Measurements from ENCODE around the gene ZNF277.

The ZNF277 gene

DNA sequence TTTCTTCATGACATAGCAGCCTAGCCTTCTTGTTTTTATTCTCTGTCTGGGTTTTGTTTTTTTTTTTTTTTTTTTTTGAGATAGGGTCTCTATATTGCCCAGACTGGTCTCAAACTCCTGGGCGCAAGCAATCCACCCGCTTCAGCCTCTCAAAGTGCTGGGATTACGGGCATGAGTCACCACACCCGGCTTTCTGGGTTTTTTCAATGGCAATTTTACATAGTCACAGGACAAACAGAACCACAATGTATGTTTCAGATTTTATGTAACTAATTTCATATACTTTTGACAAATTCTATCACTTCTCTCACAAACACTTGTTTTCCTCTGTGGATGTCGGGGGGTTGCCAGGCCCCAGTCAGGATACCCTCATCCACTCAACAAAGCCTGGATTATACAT, 16.8 kb upstream of the ZNF277 start:
- Histone ChIP-seq H3K4me3 (ENCODE audit: low read length) (no peak overlapping the region), H3K36me3 (ENCODE audit: control insufficient read depth, insufficient read depth, low read length) (no peaks in the 10 kb centered on the region), H3K9me3 (ENCODE audit: control insufficient read depth, low read length) (no peaks in the 10 kb centered on the region), H3K27me3 (ENCODE audit: control insufficient read depth, insufficient read depth, low read length) (no peaks in the 10 kb centered on the region), H3K4me1 (ENCODE audit: control insufficient read depth, insufficient read depth, low read length) (no peaks in the 10 kb centered on the region), H3K9ac (ENCODE audit: low read length) (no peak overlapping the region)

DNA sequence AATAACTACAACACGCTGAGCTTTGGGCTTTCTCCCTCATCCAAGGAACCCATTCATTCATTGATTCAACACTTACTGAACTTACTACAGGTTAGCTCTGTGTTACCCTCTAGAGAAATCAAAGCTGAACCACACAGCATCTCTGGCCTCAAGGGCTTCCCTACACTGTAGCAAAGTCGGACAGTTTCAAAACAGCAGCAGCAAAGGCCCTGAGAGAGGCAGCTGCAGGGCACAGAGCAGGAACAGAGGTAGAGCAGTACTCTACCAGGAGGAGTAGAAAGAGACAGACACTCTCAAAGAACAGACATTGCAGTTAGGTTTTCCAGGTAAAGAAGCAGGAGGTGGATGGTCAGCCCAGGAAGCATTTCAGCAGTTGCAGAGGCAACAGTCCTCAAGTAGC, 16.4 kb upstream of the ZNF277 start:
- Histone ChIP-seq H3K9me3 (ENCODE audit: control insufficient read depth, low read length) (no peaks in the 10 kb centered on the region), H3K4me1 (ENCODE audit: control insufficient read depth, insufficient read depth, low read length) (no peaks in the 10 kb centered on the region), H3K4me3 (ENCODE audit: low read length) (no peak overlapping the region), H3K27me3 (ENCODE audit: control insufficient read depth, insufficient read depth, low read length) (no peaks in the 10 kb centered on the region), H3K9ac (ENCODE audit: low read length) (no peak overlapping the region), H3K36me3 (ENCODE audit: control insufficient read depth, insufficient read depth, low read length) (no peaks in the 10 kb centered on the region)

DNA sequence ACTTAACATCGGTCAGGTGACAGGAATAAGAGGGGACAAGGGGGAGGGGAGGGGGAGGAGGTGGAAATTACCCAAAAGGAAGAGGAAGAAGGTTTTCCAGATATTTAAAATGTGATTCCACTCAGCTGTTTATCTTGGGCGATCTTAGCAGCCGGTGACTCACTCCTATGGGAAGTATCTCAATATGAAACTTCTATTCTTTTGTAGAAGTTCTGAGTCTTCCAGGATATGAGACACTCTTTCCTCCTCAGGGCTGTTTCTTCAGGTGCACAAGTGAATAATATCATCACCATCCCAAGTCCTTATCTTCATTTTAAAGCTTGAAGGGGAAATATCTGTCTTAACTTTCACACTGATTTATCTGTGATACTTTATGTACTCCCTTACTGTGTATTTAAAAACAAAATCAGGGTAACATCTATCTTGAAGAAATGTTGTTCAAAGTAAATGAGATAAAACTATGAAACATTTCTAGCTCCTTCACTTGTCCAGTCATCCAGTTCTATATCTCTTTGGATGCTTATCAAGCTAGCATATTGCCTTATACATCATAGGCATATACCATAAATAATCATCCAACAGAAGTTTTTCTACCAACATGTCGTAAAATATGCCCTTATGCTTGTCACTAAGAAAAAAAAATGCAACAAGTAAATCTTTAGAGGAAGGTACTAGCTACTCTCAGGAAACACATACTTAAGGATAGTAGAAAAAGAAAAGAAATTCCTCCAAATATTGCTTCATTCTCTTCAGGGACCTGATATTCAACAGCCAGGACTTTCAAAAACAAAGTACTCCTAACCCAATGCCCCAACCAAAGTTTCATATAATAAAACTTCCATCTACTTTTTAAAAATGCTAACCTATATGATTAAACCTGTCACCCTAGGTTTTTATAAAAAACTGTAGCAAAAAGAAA, 14.0 kb upstream of the ZNF277 start:
- Histone ChIP-seq H3K9me3 (ENCODE audit: control insufficient read depth, low read length) (no peaks in the 10 kb centered on the region), H3K36me3 (ENCODE audit: control insufficient read depth, insufficient read depth, low read length) (no peaks in the 10 kb centered on the region), H3K9ac (ENCODE audit: low read length) (no peak overlapping the region), H3K27me3 (ENCODE audit: control insufficient read depth, insufficient read depth, low read length) (no peaks in the 10 kb centered on the region), H3K4me3 (ENCODE audit: low read length) (no peak overlapping the region), H3K4me1 (ENCODE audit: control insufficient read depth, insufficient read depth, low read length) (no peaks in the 10 kb centered on the region)

DNA sequence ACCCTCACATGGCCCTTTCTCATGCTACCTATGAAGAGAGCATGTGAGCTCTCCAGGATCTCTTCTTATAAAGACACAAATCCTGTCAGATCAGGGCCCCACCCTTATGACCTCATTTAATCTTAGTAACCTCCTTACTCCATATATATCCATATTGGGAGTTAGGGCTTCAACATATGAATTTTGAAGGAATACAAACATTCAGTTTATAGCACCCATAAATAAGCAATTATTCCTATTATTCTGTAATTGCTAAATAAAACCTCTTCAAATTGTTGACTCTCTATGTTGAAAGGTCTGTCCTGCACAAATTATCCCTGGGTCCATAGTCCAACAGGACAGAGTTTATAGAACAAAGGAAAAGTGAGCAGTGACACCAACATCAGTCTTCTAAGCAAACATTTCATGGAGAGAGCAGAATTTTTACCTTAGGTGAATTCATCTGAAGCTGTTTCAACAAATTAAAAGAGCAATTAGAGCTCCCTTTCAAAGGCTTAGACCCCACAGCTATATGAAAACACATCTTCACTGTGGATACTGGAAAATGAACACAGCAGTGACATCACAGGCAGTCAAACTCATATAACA, 12.5 kb upstream of the ZNF277 start:
- H3K4me1 ChIP-seq (ENCODE audit: control insufficient read depth, insufficient read depth, low read length): no peaks in the 10 kb centered on the region
- H3K9me3 ChIP-seq (ENCODE audit: control insufficient read depth, low read length): no peaks in the 10 kb centered on the region
- H3K27me3 ChIP-seq (ENCODE audit: control insufficient read depth, insufficient read depth, low read length): no peaks in the 10 kb centered on the region
- no peaks in the 10 kb centered on the region for H3K36me3 ChIP-seq (ENCODE audit: control insufficient read depth, insufficient read depth, low read length)
- no peak overlapping the region for H3K9ac ChIP-seq (ENCODE audit: low read length)
- no peak overlapping the region for H3K4me3 ChIP-seq (ENCODE audit: low read length)

DNA sequence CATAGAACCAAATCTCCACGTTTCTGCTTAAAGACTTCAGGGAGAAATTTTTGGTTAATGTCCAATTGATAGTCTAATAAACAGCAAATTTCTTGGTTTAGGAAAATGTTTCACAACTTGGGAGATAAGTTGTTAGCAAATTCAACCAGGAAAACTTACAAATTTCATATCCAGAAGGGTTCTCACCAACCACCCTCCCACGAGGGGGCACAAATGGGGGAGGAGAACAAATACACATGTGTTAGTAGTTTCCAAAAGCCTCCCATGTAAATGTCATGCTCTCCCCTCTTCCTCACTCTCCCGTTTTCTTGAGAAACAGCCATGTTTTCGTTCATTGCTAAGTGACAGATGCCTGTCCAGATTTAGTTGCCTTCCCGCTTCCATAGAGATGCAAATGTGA, 10.8 kb upstream of the ZNF277 start:
- H3K4me1 ChIP-seq (ENCODE audit: control insufficient read depth, insufficient read depth, low read length): no peaks in the 10 kb centered on the region
- no peaks in the 10 kb centered on the region for H3K36me3 ChIP-seq (ENCODE audit: control insufficient read depth, insufficient read depth, low read length)
- no peak overlapping the region for H3K9ac ChIP-seq (ENCODE audit: low read length)
- H3K9me3 ChIP-seq (ENCODE audit: control insufficient read depth, low read length): no peaks in the 10 kb centered on the region
- no peak overlapping the region for H3K4me3 ChIP-seq (ENCODE audit: low read length)
- H3K27me3 ChIP-seq (ENCODE audit: control insufficient read depth, insufficient read depth, low read length): no peaks in the 10 kb centered on the region

DNA sequence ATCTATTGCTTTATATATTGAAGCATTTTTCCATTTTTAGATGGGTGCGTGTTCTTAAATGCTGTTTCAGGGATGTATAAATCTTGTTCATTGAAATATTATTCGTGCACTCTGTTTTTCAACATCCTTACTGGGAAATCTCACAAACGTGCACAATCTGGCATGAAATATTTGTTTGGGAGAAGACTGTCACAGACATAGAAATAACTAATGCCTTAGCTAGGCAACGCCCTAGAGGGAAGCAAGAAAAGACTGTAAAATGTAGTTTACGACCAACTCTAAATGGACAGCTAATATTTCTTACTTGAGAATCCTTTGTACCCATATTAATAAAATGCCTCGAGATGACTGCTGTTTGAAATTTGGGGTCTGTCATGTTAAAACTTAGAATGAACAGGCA, 9.2 kb upstream of the ZNF277 start:
- no peaks in the 10 kb centered on the region for H3K9me3 ChIP-seq (ENCODE audit: control insufficient read depth, low read length)

DNA sequence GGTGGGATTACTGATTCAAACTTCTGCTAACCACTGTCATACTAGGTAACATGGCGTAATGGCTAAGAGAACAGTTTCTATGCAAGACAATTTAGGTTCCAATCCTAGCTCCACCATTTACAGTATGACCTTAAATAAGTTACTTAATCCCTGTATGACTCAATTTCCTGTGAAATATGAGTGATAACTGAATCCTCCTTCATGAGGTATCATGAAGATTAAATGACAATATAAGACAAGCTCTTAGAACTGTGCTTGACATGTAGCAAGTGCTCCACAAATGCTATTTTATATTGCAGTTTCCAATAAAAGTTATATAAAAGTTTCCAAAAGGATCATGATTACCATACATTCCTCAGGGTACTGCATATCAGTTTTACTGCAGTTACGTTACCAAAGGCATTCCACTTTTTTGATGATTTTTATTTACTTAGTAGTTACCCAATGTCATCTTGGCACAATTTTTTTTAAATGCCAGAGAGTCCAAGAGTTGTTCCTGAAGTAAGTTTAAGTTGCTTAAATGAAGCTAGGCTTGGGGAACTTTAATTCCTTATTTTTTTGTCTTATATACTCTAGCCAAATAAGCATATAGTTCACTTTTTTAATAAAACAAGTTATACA, 7.3 kb upstream of the ZNF277 start:
- H3K4me1 ChIP-seq (ENCODE audit: control insufficient read depth, insufficient read depth, low read length): no peaks in the 10 kb centered on the region
- H3K9me3 ChIP-seq (ENCODE audit: control insufficient read depth, low read length): no peaks in the 10 kb centered on the region
- no peaks in the 10 kb centered on the region for H3K36me3 ChIP-seq (ENCODE audit: control insufficient read depth, insufficient read depth, low read length)
- no peak overlapping the region for H3K9ac ChIP-seq (ENCODE audit: low read length)
- peaks cover 11% of the 10 kb centered on the region for H3K27me3 ChIP-seq (ENCODE audit: control insufficient read depth, insufficient read depth, low read length)
- H3K4me3 ChIP-seq (ENCODE audit: low read length): no peak overlapping the region

More for the DNA sequence above, 9.2 kb upstream of the ZNF277 start:
- no peak overlapping the region for H3K9ac ChIP-seq (ENCODE audit: low read length)
- no peak overlapping the region for H3K4me3 ChIP-seq (ENCODE audit: low read length)
- no peaks in the 10 kb centered on the region for H3K27me3 ChIP-seq (ENCODE audit: control insufficient read depth, insufficient read depth, low read length)
- H3K36me3 ChIP-seq (ENCODE audit: control insufficient read depth, insufficient read depth, low read length): no peaks in the 10 kb centered on the region
- H3K4me1 ChIP-seq (ENCODE audit: control insufficient read depth, insufficient read depth, low read length): no peaks in the 10 kb centered on the region

DNA sequence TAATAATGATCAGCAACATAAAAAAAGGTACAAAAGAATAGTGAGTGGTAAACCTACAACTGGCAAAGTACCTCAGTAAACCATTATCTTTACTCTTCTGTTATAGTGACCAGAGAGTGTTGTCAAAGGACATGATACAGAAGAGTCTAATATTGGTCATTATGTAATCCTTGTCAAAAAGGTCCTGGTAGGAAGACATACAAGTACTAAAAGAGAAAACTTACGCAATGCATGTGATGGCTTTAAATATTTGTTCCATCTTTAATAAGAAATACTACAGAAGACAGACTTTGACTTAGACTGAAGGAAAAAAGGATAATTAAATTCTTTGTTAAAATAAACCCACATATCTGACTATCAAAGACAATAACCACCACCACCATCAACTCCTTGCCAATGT, 6.8 kb upstream of the ZNF277 start:
- Histone ChIP-seq H3K4me3 (ENCODE audit: low read length) (no peak overlapping the region), H3K9me3 (ENCODE audit: control insufficient read depth, low read length) (no peaks in the 10 kb centered on the region), H3K9ac (ENCODE audit: low read length) (no peak overlapping the region), H3K27me3 (ENCODE audit: control insufficient read depth, insufficient read depth, low read length) (peaks cover 15% of the 10 kb centered on the region), H3K4me1 (ENCODE audit: control insufficient read depth, insufficient read depth, low read length) (no peaks in the 10 kb centered on the region), H3K36me3 (ENCODE audit: control insufficient read depth, insufficient read depth, low read length) (no peaks in the 10 kb centered on the region)

DNA sequence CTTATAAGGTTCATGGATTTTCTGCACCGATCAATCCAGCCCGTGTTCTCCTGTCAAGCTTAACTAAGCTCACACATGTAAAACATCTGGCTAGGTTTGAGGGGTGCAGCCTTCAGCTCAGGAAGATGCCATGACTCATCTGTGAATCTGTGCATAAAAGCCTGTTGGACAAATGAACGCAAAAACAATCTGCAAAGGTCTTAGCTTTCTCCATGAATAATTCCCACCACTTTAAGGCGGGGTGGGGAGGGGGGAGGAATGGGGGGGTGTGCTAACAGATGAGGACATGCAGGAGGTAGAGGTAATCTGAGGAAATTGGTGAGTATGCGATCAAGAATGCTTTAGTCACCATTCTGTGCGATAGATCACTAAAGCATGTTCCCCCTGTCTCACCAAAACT, 5.1 kb upstream of the ZNF277 start:
- Histone ChIP-seq H3K9me3 (ENCODE audit: control insufficient read depth, low read length) (no peaks in the 10 kb centered on the region), H3K9ac (ENCODE audit: low read length) (no peak overlapping the region), H3K4me1 (ENCODE audit: control insufficient read depth, insufficient read depth, low read length) (peaks cover 10% of the 10 kb centered on the region), H3K4me3 (ENCODE audit: low read length) (no peak overlapping the region), H3K27me3 (ENCODE audit: control insufficient read depth, insufficient read depth, low read length) (peaks cover 27% of the 10 kb centered on the region), H3K36me3 (ENCODE audit: control insufficient read depth, insufficient read depth, low read length) (no peaks in the 10 kb centered on the region)

DNA sequence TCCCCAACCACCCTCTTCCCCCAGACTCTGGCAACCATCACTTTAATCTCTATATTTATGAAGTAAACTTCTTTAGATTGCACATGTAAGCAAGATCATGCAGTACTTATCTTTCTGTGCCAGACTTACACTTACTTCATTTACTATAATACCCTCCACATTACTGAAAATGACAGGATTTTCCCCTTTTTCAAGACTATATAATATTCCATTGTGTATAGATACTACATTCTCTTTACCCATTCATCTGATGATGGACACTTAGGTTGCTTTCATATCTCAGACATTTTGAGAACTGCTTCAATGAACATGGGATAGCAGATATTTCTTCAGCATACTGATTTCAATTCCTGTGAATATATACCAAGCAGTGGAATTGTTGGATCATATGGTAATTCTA, 4.7 kb upstream of the ZNF277 start:
- Histone ChIP-seq H3K9me3 (ENCODE audit: control insufficient read depth, low read length) (no peaks in the 10 kb centered on the region), H3K9ac (ENCODE audit: low read length) (no peak overlapping the region), H3K4me1 (ENCODE audit: control insufficient read depth, insufficient read depth, low read length) (peaks cover 10% of the 10 kb centered on the region), H3K27me3 (ENCODE audit: control insufficient read depth, insufficient read depth, low read length) (peaks cover 27% of the 10 kb centered on the region), H3K36me3 (ENCODE audit: control insufficient read depth, insufficient read depth, low read length) (no peaks in the 10 kb centered on the region), H3K4me3 (ENCODE audit: low read length) (no peak overlapping the region)

DNA sequence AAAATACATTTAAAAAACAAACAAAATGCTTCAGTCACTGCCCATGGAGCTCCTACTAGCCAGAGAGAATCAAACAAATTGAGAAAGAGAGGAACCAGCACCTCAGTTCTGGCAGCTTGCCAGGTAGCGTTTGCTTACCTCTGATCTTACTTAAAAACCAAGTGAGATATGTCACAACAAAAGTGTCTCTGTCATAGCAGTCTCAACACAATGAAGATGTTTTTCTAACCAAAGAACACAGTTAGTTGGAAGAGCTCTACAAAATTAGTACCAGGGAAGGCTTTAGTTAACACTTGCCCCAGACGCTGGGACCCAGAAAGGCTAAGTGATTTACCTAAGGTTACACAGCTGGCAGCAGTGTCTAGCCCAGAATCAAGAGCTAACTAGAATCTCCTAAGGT, 3.7 kb upstream of the ZNF277 start:
- H3K36me3 ChIP-seq (ENCODE audit: control insufficient read depth, insufficient read depth, low read length): no peaks in the 10 kb centered on the region
- H3K9ac ChIP-seq (ENCODE audit: low read length): no peak overlapping the region
- H3K4me1 ChIP-seq (ENCODE audit: control insufficient read depth, insufficient read depth, low read length): peaks cover 10% of the 10 kb centered on the region
- H3K27me3 ChIP-seq (ENCODE audit: control insufficient read depth, insufficient read depth, low read length): peaks cover 27% of the 10 kb centered on the region
- H3K9me3 ChIP-seq (ENCODE audit: control insufficient read depth, low read length): no peaks in the 10 kb centered on the region
- H3K4me3 ChIP-seq (ENCODE audit: low read length): no peak overlapping the region

DNA sequence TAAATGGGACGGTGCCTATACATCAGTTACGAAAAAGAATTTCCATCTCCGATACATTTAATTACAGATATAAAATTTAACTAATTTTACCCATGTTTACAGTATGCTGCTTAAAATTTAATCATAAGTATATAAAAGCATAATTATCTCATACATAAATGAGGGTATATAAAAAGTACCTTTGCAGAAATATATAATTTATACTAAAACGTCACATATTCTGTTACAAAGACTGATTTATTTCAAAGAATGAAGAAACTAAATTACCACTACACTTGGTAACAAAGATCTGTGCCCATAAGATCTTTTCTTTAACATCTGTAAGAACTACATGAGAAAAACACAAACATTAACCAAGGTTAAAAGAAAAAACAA, 3.1 kb upstream of the ZNF277 start:
- Histone ChIP-seq H3K36me3 (ENCODE audit: control insufficient read depth, insufficient read depth, low read length) (no peaks in the 10 kb centered on the region), H3K4me1 (ENCODE audit: control insufficient read depth, insufficient read depth, low read length) (peaks cover 10% of the 10 kb centered on the region), H3K27me3 (ENCODE audit: control insufficient read depth, insufficient read depth, low read length) (peaks cover 27% of the 10 kb centered on the region), H3K9ac (ENCODE audit: low read length) (no peak overlapping the region), H3K4me3 (ENCODE audit: low read length) (no peak overlapping the region), H3K9me3 (ENCODE audit: control insufficient read depth, low read length) (no peaks in the 10 kb centered on the region)

Data from mucosa of stomach (tissue), 1 donor.